Choroid plexus epithelial cell (primary cell): ENCODE results near the gene VPS18.

ENCODE experiments used
- DNase-seq: peaks from one replicate; pipeline ENCODE4 v3.0.0-alpha.2; 2010; ENCODE audit warnings: low read depth
- H3K4me3 ChIP-seq: 2 replicates; pipeline ENCODE4 v1.5.1; 2011; ENCODE audit warnings: low read depth, mild to moderate bottlenecking, control low read depth, low read length, moderate library complexity
- TF ChIP-seq, protein P1 (sequence below): conservative IDR thresholded peaks from 2 replicates; pipeline ENCODE4 v1.5.1; 2011; ENCODE audit warnings: low read depth, mild to moderate bottlenecking, control low read depth, inconsistent platforms, low read length, moderate library complexity

The VPS18 gene

DNA sequence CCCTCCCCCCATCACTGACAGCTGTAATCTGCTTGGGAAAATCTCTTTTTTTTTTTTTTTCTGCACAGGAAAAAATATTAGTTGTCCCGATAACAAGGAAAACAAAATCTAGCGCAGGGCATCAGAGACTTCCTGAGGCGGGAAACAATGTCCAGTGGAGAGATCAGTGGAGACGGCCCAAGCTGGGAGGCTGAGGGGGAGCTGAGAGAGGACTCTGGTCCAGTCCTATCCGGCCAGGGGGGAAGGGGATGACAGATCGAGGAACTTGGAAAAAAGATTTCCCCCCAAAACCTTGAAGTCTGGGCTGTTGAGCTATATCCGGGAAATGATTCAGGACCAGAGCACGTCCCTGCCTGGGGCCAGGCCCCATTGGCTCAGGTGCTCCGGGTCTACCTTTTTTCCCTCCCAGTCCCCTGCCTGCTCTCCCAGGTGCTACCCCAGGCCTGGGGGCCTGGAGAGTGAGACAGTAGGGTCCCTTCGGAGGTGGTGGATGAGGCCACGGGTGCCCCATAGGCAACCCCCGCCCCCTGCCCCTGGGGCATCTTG lies 20.9 kb downstream of the VPS18 start:
- H3K4me3 ChIP-seq: no peak overlapping the region
- DNase-seq: no peak
- TF ChIP-seq, protein P1, sequence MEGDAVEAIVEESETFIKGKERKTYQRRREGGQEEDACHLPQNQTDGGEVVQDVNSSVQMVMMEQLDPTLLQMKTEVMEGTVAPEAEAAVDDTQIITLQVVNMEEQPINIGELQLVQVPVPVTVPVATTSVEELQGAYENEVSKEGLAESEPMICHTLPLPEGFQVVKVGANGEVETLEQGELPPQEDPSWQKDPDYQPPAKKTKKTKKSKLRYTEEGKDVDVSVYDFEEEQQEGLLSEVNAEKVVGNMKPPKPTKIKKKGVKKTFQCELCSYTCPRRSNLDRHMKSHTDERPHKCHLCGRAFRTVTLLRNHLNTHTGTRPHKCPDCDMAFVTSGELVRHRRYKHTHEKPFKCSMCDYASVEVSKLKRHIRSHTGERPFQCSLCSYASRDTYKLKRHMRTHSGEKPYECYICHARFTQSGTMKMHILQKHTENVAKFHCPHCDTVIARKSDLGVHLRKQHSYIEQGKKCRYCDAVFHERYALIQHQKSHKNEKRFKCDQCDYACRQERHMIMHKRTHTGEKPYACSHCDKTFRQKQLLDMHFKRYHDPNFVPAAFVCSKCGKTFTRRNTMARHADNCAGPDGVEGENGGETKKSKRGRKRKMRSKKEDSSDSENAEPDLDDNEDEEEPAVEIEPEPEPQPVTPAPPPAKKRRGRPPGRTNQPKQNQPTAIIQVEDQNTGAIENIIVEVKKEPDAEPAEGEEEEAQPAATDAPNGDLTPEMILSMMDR: no peak

DNA sequence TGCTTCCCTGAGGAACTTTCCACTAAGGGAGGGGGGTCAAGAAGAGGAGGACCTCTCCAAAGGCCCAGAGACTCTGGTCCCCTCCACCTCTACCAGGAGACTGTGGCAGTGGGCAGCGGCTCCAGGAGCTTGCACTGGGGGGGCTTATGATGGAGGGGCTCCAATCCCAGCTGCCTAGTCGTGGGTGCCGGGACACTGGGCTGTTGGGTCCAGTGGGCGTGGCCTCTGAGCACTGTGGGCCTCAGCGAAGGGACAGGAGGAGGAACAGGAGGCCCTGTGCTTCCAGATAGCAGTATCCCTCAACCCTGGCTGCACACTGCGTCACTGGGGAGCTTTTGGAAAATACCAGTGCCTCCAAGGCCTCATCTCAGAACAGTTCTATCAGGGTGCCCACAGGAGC lies 21.4 kb downstream of the VPS18 start:
- TF ChIP-seq, protein P1: no peak
- no peak for DNase-seq
- no peak overlapping the region for H3K4me3 ChIP-seq

DNA sequence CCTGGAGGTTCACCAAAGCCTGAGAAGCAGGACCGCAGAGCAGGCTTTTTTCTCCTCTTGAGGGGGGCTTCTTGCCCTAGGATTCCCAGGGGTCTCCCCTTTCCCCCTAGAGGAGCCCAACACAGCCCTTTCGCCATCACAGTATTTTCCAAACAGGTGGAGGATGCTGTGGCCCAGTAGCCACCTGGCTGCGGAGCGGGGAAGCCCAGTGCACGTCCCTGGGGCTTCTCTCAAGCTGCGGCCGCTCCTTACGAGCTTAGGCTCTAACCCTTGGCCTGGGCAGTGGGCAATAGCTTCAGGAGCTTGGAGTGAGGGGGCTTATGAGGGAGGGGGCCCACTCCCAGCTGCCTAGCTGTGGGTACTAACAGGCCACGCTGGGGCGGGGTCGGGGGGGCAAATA lies 23.3 kb downstream of the VPS18 start:
- H3K4me3 ChIP-seq: no peak overlapping the region
- no peak for DNase-seq
- TF ChIP-seq, protein P1: no peak

DNA sequence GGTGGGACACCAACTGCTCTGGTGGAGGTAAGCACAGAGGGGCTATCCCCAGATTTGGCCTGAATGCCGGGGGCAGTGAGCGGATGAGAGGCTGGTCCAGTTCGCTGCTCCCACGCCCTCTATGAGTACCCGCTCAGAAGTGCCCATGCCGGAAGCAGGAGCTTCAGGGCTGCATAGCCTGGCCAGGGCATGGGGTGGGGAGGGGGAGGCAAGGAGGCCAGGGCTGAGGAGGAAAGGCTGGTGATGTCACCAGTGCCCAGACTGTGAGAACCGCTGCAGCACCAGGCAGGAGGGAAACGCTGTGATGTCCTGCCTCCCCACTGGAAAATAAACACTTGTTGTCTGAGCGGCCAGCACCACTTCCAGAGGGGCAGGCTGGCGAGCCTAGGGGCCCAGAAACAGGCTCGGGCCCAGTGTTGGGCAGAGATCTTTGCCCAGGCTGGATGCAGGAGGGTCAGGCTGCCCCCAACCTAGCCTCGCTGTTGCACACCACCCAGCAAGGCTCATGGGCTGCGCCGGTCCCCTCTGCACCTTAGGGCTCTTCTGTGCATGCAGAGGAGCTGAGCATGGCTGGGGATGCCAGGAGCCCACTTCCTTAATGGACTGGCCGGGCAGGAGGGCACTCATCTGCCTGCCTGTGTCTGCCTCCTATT lies 24.0 kb downstream of the VPS18 start:
- DNase-seq: no peak
- no peak overlapping the region for H3K4me3 ChIP-seq
- TF ChIP-seq, protein P1: no peak

DNA sequence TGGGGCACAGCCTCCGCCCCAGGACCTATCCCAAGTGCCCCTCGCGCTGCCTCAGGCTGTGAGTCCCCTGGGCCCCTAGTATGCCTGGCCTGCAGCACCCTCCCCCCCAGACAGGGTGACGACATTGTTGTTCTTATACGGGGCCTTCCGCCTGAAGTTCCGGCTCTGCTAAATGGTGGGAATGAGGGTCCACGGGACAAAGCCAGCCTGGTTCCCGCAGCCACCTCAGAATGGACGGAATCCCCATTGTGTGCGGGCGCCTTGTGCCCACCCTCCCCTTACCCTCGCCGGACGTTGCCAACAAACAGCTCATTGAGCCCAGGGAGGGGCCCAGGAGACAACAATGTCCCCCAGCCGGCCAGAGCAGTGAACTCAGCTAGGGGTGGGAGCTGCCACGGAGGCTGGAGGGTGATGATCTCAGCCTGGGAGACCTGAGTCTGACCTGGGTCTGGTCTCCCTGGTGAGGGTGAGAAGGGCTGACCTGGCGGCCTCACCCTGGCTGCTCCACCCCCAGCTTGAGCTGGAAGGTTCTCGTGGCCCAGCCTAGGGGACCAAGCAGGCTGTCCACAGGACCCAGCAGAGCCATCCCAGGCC lies 24.6 kb downstream of the VPS18 start:
- no peak for DNase-seq
- H3K4me3 ChIP-seq: no peak overlapping the region
- TF ChIP-seq, protein P1: no peak

DNA sequence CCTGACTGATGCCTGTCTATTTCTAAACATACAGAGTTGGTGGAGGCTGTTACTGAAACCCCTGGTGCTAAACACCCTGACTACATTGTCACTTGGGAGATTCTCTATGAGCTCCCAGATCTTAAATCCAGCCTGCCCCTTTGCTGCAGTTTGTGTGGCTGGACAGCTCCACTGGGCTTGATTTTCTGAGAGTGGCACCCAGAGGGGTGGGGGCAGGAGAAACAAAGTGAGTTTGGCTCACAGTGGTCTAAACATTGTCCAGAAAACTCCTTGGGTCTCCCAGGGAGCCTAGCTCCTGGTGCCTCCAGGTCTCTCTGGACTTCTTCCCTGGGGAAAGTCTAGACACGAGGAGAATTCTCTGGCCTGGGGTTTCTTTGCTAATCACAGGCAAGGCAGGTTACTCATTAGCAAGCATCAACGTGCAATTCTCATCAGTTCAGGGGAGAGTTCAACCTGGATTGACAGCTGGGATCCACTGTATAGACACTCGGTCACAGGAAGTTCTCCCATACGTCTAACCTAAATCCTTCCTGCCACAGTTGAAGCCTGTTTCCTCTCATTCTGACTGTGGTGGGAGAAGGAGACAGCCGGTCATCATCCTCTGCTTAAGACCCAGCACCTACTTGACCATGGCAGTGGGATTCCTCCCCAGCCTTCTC lies 27.8 kb downstream of the VPS18 start:
- no peak for DNase-seq
- H3K4me3 ChIP-seq: no peak overlapping the region
- TF ChIP-seq, protein P1: no peak
